OCI-LY7 (cell line): Measurements from ENCODE around the gene SLC29A3. TPM values are rescaled to one million over a fixed set of nuclear protein-coding genes. Genes with fewer than 3 reads are reported as not detected.

Experiments used
- BruUV-seq: library from RNA; stranded (reverse); fragments of 400-500 nt; replicated peaks from 2 replicates; lab custom pipeline; 2021; lab: Mats Ljungman, UMichigan
- CTCF ChIA-PET: fragments of 300-600 bp; sonication (Branson Sonifier 250); formaldehyde crosslinking; loops from one replicate; lab custom pipeline; 2022; ENCODE audit warnings: antibody characterized with exemption; ENCODE audit not compliant: unreplicated experiment; lab: Charles Lee
- POLR2A ChIA-PET: fragments of 300-600 bp; sonication (Branson Sonifier 250); formaldehyde crosslinking; loops from one replicate; lab custom pipeline; 2022; ENCODE audit warnings: antibody characterized with exemption; lab: Charles Lee
- DNase-seq: peaks from one replicate; pipeline ENCODE4 v3.0.0-alpha.2; 2015; ENCODE audit warnings: low spot score
- H2AFZ ChIP-seq: fragments of 200-600 bp; sonication (generic), shearing (Covaris generic); 2 replicates; pipeline ENCODE4 v1.6.1; 2014; ENCODE audit warnings: mild to moderate bottlenecking, antibody characterized with exemption, low read length, moderate library complexity
- H3K27ac ChIP-seq: fragments of 200-600 bp; sonication (generic); 2 replicates; pipeline ENCODE4 v1.5.1; 2014; ENCODE audit warnings: mixed run types, low read depth, mild to moderate bottlenecking, moderate library complexity, low read length, inconsistent platforms; ENCODE audit not compliant: poor library complexity, severe bottlenecking
- H3K36me3 ChIP-seq: fragments of 200-600 bp; sonication (generic); 2 replicates; pipeline ENCODE4 v1.6.1; 2014; ENCODE audit warnings: mild to moderate bottlenecking, antibody characterized with exemption, low read length, moderate library complexity, mixed read lengths; ENCODE audit not compliant: insufficient read depth
- H3K4me1 ChIP-seq: fragments of 200-600 bp; sonication (generic); 2 replicates; pipeline ENCODE4 v1.5.1; 2014; ENCODE audit warnings: mild to moderate bottlenecking, low read length; ENCODE audit not compliant: insufficient read depth, poor library complexity, severe bottlenecking
- H3K4me2 ChIP-seq: fragments of 200-600 bp; sonication (generic); 2 replicates; pipeline ENCODE4 v1.6.1; 2014; ENCODE audit warnings: mild to moderate bottlenecking, low read length
- H3K4me3 ChIP-seq: fragments of 200-600 bp; sonication (generic); 2 replicates; pipeline ENCODE4 v1.5.1; 2014; ENCODE audit warnings: mild to moderate bottlenecking, low read depth, low read length; ENCODE audit not compliant: poor library complexity, severe bottlenecking
- H3K79me2 ChIP-seq: fragments of 200-600 bp; sonication (generic); 2 replicates; pipeline ENCODE4 v1.6.1; 2016; ENCODE audit warnings: low read depth, mild to moderate bottlenecking, low read length, moderate library complexity, mixed read lengths; ENCODE audit not compliant: insufficient read depth
- H3K9me2 ChIP-seq: fragments of 200-600 bp; sonication (generic); 2 replicates; pipeline ENCODE4 v1.6.1; 2016; ENCODE audit warnings: mild to moderate bottlenecking, low read length, mixed read lengths; ENCODE audit not compliant: insufficient read depth
- H3K9me3 ChIP-seq: fragments of 200-600 bp; sonication (generic); 2 replicates; pipeline ENCODE4 v1.6.1; 2014; ENCODE audit warnings: mild to moderate bottlenecking, mixed run types, low read length, mixed read lengths
- H4K20me1 ChIP-seq: fragments of 200-600 bp; sonication (generic); 2 replicates; pipeline ENCODE4 v1.6.1; 2014; ENCODE audit warnings: mild to moderate bottlenecking, antibody characterized with exemption, low read length, moderate library complexity, mixed read lengths; ENCODE audit not compliant: insufficient read depth
- EZH2phosphoT487 ChIP-seq: fragments of 200-600 bp; sonication (generic); IDR thresholded peaks from 2 replicates; pipeline ENCODE4 v1.6.1; 2018; ENCODE audit warnings: low read depth, borderline replicate concordance, mild to moderate bottlenecking, mixed run types, antibody characterized with exemption, low read length, moderate library complexity, mixed read lengths
- intact Hi-C: fragments of 100-400 bp; cut with micrococcal nuclease; formaldehyde crosslinking; loops from one replicate; pipeline ENCODE4 v1.10.0; 2022; ENCODE audit not compliant: unreplicated experiment
- total RNA-seq, 2 experiments: library from RNA; depleted of rRNA in 1 of 2; stranded (reverse); fragments of >200 nt in 1 of 2; shearing (Covaris generic) in 1 of 2; gene quantifications; 2 replicates each; pipeline ENCODE4 v1.2.3, GENCODE V29; 2014 to 2022
- TF ChIP-seq, protein P1 (sequence below): fragments of 200-600 bp; sonication (generic); conservative IDR thresholded peaks from 2 replicates; pipeline ENCODE4 v1.5.1; 2014; ENCODE audit warnings: mild to moderate bottlenecking, antibody characterized with exemption, low read length, moderate library complexity, mixed read lengths

The SLC29A3 gene
- total RNA-seq, 2 experiments from 2014 or later = 1.7 to 8.2 TPM

DNA sequence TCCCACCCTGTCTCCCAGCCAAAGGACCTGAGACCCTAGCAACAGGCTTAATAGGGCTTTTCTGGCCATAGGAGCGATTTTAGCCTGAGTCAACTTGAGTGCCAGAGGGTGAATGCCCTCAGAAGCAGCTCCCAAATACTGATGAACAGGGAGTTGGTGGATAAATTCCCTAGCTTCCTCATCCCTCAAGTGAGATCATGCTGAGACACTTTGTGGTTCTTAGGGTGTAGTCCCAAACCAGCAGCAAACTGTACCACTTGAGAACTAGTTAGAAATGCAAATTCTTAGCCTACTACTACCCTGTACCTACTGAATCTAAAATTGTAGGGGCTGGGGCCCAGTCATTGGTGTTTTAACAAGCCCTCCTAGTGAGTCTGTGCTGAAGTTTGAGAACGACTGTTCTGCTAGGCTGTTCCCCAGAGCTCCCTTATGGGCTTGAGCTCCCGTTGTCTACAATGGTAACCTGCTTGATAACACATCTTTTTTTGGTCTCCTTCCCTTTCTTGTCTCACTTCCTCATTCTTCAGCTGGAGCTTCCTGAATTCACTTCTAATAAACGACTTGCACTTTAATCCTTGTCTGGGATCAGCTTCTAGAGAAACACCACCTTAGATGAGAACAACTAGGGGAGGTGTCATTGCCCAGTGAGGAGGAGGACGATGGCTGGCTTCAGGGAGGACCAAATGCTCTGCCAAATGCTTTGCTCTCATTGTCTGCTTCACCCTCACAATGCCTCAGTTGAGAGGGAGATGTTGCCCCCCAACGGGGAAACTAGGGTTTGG, 59.5 kb downstream of the SLC29A3 start:
- Histone ChIP-seq H2AFZ (peak overlapping the region; percentile 69), H3K4me1 (peaks cover 45% of the 10 kb centered on the region), H3K27ac (peak overlapping the region; percentile 38), H3K9me3 (no peaks in the 10 kb centered on the region), H3K4me2 (peak overlapping the region; percentile 88), H3K79me2 (no peaks in the 10 kb centered on the region), H3K4me3 (peak overlapping the region; percentile 35), H4K20me1 (no peaks in the 10 kb centered on the region), H3K36me3 (no peaks in the 10 kb centered on the region), H3K9me2 (no peaks in the 10 kb centered on the region)
- TF ChIP-seq, protein P1, sequence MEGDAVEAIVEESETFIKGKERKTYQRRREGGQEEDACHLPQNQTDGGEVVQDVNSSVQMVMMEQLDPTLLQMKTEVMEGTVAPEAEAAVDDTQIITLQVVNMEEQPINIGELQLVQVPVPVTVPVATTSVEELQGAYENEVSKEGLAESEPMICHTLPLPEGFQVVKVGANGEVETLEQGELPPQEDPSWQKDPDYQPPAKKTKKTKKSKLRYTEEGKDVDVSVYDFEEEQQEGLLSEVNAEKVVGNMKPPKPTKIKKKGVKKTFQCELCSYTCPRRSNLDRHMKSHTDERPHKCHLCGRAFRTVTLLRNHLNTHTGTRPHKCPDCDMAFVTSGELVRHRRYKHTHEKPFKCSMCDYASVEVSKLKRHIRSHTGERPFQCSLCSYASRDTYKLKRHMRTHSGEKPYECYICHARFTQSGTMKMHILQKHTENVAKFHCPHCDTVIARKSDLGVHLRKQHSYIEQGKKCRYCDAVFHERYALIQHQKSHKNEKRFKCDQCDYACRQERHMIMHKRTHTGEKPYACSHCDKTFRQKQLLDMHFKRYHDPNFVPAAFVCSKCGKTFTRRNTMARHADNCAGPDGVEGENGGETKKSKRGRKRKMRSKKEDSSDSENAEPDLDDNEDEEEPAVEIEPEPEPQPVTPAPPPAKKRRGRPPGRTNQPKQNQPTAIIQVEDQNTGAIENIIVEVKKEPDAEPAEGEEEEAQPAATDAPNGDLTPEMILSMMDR = peak; percentile 41
- no peak for TF ChIP-seq EZH2phosphoT487
- CTCF ChIA-PET = interaction anchor here (1.0 kb wide), 2 partner anchors 9 to 61 kb away, joined by 3 read pairs; no protein-coding TSS in a partner anchor
- POLR2A ChIA-PET = interaction anchor here (0.6 to 1.4 kb wide), 8 partner anchors 11 to 774 kb away, joined by 3 to 5 read pairs (median 3); no protein-coding TSS in a partner anchor
- intact Hi-C loops = no loop called here
- peak; percentile 68 for DNase-seq
- no TSS peak for BruUV-seq

DNA sequence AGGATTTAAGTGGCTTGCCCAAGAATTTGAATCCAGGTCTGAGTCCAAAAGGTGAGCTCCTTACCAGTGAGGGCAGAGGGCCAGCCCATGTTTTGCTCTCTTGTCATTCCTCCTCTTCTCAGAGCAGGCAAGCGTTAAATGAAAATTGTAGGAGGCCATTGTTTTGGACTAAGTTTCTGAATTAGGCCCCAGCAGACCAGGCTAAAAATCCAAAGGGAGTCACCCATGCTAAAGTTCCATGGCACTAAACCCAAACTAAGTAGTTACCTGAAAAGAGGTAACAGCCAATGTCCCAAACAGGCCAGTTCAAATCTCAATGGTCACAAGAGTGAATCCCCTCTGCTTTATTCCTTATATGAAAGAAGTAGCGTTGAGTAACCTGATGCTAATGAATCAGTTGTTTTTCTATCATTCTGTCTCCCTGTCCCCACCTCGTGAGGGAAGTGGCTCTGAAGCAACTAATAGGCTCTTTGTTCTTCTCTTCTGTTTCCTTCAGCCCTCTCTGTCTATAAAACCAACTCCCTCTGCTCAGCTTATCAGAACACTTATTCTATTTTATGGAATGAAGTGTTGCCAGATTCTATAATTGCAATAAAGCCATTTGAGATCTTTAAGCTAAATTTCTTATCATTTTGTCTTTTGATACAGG, 60.2 kb downstream of the SLC29A3 start:
- ChIA-PET POLR2A (interaction anchor here (0.5 to 1.4 kb wide), 4 partner anchors 39 to 261 kb away, joined by 3 to 5 read pairs (median 4); no protein-coding TSS in a partner anchor), CTCF (interaction anchor here (0.5 to 1.0 kb wide), 2 partner anchors 62 to 83 kb away, joined by 3 to 6 read pairs; no protein-coding TSS in a partner anchor)
- no peak overlapping the region; the same call in 1 of the 2 replicates for H2AFZ ChIP-seq

More for the DNA sequence above, 60.2 kb downstream of the SLC29A3 start:
- Histone ChIP-seq H3K9me2 (no peaks in the 10 kb centered on the region), H3K36me3 (no peaks in the 10 kb centered on the region), H3K27ac (peak overlapping the region; percentile 38), H3K4me2 (peak overlapping the region; percentile 88), H3K4me1 (peaks cover 38% of the 10 kb centered on the region), H3K4me3 (peak overlapping the region; percentile 35), H3K79me2 (no peaks in the 10 kb centered on the region), H4K20me1 (no peaks in the 10 kb centered on the region), H3K9me3 (no peaks in the 10 kb centered on the region)
- intact Hi-C loops = no loop called here
- TF ChIP-seq EZH2phosphoT487 = no peak
- TF ChIP-seq, protein P1 = no peak
- no peak for DNase-seq
- BruUV-seq = no TSS peak
